ENCODE results near the gene RAB6D.
"Not testable (repeated sequence)": the region's sequence is repeated elsewhere in the genome, so short reads cannot be mapped to it uniquely, and the experiment has no call there.

Gene RAB6D

DNA sequence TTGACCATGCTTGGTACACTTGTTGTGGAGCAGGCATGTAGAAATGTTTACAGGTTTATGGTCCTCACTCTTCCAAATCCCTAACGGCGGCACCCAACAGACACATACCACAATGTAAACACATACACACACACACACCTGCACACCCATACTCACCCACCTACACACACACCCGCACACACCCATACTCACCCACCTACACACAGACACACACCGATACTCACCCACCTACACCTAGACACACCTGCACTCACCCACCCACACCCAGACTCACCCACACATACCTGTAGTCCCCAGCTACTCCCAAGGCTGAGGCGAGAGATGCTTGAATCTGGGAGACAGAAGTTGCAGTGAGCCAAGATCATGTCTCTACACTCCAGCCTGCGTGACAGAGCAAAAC is 1.5 kb upstream of the RAB6D start:
- no peak for DNase-seq

DNA sequence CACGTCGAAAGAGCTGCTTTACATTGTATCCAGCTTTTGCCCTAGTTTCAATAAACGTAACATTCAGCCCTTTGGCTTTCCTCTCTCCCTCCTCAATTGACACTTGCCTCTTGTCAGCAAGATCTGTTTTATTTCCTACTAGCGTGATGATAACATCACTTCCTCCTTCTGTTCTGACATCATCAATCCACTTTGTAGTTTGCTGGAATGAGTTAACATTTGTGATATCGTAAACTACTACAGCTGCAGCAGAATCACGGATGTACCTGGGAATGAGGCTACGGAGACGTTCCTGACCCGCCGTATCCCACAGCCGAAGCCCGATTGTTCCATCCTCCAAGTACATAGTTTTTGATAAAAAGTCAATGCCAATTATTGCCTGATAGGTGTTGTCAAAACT is 755 bp downstream of the RAB6D start:
- not testable (repeated sequence) for DNase-seq

DNA sequence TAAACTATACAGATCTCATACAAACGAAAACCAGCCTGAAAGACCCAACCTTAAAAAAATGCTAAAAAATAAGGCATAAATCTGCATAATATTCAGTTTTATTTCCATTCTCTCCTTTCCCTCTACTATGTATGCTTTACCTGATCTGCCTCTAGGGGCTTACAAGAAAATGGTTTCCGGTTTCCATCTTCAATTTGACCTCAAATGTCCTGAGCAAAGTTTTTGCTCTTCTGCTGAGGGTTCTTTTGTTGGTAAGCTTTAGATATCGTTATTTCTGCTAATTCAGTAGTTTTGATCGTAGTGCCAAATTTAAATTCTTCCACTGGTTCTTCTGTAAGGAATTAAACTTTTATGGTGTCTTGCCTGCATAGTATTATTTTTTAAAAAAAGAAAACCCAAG is 2.2 kb downstream of the RAB6D start:
- not testable (repeated sequence) for DNase-seq

DNA sequence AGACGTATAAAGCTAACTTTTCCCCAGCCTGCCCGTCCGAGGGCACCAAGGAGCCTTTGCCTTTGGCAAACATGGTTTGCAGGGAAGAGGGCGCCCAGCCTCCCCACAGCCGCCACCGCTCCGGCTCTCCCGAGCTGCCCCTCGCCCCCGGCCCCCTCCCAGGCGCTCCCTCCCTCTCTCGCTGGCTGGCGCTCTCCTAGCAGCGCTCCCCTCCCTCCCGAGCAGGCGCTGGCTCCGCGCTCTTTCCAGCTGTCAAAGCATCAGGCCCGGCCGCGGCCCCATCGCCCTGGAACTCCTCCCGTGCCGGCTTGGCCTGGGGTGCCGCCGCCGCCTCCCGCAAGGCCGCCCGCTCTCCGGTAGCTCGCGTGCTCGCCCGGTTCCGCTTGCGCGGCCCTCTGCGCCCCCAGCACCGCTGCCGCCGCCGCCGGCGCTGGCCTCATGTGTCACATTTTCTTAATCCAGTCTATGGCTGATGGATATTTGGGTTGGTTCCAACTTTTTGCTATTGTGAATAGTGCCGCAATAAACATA is 10.7 kb downstream of the RAB6D start:
- DNase-seq = not testable (repeated sequence)

DNA sequence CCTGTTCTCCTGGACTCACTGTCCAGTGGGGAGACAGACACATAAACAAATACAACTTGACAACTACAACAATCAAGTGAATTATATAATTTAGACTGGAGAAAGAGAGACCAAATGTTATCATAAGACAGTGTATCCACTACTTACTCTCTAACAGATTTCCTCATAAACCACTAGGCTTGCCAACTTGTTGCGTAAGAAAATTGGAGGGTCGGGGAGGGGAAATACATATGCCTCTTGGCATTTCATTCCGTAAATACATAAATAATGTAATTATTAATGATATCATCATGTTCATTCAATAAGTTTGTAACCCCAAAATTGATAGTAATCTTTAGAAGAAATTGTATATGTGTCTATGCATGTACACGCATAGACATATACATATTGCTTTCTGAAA is 14.9 kb downstream of the RAB6D start:
- no peak for DNase-seq

DNA sequence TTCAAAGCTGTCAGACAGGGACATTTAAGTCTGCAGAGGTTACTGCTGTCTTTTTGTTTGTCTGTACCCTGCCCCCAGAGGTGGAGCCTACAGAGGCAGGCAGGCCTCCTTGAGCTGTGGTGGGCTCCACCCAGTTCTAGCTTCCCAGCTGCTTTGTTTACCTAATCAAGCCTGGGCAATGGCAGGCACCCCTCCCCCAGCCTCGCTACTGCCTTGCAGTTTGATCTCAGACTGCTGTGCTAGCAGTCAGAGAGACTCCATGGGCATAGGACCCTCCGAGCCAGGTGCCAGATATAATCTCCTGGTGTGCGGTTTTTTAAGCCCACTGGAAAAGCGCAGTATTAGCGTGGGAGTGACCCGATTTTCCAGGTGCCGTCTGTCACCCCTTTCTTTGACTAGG is 16.9 kb downstream of the RAB6D start:
- DNase-seq = not testable (repeated sequence)

DNA sequence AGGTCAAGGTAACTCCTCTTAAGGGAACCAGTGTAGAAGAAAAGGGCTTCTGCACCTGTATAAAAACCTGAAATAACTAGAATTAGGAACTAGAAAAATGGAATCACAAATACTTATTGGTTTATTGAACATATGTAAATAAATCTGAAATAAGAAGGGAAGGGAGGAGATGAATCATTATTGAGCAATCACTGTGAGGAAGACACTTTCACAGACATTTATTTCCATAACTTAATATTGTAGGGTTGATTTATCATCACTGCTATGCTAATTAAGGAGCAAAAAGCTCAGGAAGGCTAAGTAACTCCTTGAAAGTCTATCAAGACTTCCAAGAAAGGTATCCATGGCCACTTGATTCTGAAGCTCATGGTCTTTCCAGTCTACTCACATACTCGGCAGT is 24.7 kb downstream of the RAB6D start:
- not testable (repeated sequence) for DNase-seq

DNA sequence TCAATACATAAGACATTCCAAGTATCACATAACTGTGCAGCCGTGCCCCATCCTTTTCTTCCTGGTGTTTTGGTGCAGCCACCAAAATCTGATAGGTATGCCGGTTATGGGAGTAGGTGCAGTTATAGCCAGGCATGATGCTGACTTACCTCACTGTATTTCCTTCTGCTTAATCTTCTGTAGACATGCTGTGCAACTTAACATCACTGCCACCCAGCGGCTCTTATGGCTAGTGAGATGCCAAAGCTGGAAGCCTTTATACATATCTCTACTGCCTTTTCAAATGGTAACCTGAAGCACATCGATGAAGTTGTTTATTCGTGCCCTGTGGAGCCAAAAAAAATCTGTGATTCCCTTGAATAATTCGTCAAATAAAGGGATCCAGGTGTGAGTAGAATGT is 28.6 kb downstream of the RAB6D start:
- DNase-seq = peak; percentile 7

DNA sequence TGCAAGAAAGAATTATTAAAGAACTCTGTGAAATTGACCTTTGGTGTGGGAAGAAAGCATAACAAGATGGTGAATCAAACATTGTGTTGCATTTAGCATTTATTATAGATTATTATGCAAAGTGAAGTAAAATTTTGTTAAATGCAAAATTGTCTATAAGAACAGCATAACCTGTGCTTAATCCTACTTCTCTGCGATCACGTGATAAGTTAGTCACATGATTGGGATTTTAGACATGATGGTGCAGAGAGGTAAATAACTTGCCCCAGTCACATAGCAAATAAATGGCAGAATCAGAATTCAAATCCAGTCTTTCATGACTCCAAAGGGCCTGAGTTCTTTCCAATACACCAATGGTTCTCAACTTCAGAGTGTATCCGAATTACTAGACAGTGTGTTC is 31.3 kb downstream of the RAB6D start:
- not testable (repeated sequence) for DNase-seq

DNA sequence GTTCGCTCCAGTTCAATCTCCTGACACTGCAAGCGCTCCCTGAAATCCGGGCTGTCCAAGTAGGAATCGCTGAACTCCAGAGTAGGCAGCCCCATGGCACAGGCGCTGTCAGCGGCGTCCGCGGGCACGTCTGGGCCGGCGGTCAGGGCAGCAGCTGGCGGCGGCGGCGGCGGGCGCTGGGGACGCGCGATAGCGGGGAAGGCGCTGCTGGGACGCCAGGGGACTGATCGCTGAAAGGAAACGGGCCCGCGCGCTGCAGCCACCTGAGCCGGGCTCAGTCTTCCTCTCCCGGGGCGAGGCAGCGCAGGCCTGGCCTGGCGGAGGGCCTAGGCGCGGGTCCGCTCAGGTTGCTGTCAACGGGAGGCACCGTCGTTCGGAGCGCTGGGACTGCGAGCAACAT is 33.0 kb downstream of the RAB6D start:
- not testable (repeated sequence) for DNase-seq

DNA sequence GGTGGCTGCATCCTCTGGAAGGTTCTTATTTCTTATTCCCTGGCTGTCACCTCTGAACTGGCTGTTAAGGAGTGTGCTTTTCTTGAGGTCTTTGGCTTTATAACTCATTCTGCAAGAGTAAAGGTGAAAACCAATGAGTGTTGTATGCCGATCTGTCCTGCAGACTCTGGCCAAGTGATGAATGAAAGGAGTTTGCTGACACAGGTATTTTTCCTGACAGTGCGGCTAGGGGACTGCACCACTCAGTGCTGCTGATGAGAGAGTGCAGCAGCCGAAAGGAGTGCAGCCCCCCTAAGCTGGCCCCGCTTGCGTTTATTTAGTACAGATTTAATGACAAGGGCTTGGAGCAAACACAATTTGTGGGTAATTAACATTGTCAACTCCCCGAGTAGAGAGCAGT is 41.8 kb downstream of the RAB6D start:
- no peak for DNase-seq

DNA sequence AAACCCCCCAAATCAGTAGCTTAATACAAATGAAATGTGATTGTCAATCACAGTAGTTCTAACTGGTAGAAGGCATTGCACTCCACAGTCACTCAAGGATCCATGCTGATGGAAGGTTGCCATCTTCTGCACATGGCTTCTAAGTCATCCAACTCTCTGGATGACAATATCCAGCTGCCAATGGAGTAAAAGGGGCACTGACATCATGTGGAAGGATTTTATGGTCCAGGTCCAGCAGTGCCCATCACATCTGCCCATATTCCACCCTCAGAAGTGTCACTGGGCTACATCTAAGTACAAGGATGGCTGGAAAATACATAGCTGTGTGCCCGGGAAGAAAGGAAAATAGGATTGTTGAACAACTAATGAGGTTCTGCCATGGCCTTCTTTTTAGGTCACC is 42.6 kb downstream of the RAB6D start:
- DNase-seq = not testable (repeated sequence)

DNA sequence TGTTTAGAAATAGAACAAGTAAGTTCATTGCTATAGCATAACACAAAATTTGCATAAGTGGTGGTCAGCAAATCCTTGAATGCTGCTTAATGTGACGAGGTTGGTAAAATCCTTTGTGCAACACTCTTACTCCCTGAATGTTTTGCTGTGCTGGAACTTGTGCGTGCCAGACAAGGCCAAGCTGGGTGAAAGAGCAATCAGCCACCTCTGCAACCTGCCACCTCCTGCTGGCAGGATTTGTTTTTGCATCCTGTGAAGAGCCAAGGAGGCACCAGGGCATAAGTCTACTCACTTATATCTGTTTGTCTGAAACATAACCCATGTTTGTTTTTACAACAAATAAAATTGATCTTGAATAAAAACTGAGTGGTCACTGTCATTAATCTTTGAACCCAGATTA is 53.0 kb downstream of the RAB6D start:
- not testable (repeated sequence) for DNase-seq
